ENCODE data around the gene ZNF559.
"Not testable (repeated sequence)": the region's sequence is repeated elsewhere in the genome, so short reads cannot be mapped to it uniquely, and the experiment has no call there.

The ZNF559 gene

GRCh38 chr19:9308091-9308770 is 15.7 kb upstream of the ZNF559 start:
- H3K27ac ChIP-seq: no peak overlapping the region
- POLR2A ChIA-PET (ENCODE audit: low non-redundant PET): interaction anchor here (0.6 kb wide), 1 partner anchor 993 kb away, joined by 7 read pairs; no protein-coding TSS in a partner anchor
- no peak for DNase-seq (ENCODE audit: low spot score)
- CTCF ChIA-PET: interaction anchor here (0.5 to 0.7 kb wide), 2 partner anchors 49 to 497 kb away, joined by 3 to 6 read pairs; no protein-coding TSS in a partner anchor
- no peak for TF ChIP-seq CTCF (conservative IDR thresholded peaks at IDR 0.05; ENCODE audit: low read depth)

- POLR2A ChIA-PET (ENCODE audit: low non-redundant PET): interaction anchor here (0.6 kb wide), 1 partner anchor 992 kb away, joined by 7 read pairs; no protein-coding TSS in a partner anchor
- CTCF ChIA-PET: no interaction called here
- no peak for TF ChIP-seq CTCF (conservative IDR thresholded peaks at IDR 0.05; ENCODE audit: low read depth)
- H3K27ac ChIP-seq: peak within 1 kb of the TSS; percentile 96
- DNase-seq (ENCODE audit: low spot score): peak; percentile 94
Observed at GRCh38 chr19:9309139-9309973, 14.6 kb upstream of the ZNF559 start, which contains the start of gene ZNF699. Gene ZNF699, minus strand, starts transcription at chr19:9309838. Its CDS starts 4,719 bp downstream, at chr19:9305119.

- H3K27ac ChIP-seq: peak overlapping the region; percentile 96
- ChIA-PET POLR2A (ENCODE audit: low non-redundant PET) (no interaction called here), CTCF (no interaction called here)
- TF ChIP-seq CTCF (conservative IDR thresholded peaks at IDR 0.05; ENCODE audit: low read depth): no peak
- peak; percentile 90 for DNase-seq (ENCODE audit: low spot score)
Observed at GRCh38 chr19:9309974-9310446, 14.0 kb upstream of the ZNF559 start.

- DNase-seq (ENCODE audit: low spot score): no peak
- POLR2A ChIA-PET (ENCODE audit: low non-redundant PET): no interaction called here
- CTCF ChIA-PET: no interaction called here
- TF ChIP-seq CTCF (conservative IDR thresholded peaks at IDR 0.05; ENCODE audit: low read depth): no peak
- H3K27ac ChIP-seq: no peak overlapping the region
Observed at GRCh38 chr19:9313756-9314155, 10.2 kb upstream of the ZNF559 start.

GRCh38 chr19:9321338-9321737 is 2.6 kb upstream of the ZNF559 start:
- POLR2A ChIA-PET (ENCODE audit: low non-redundant PET): no interaction called here
- CTCF ChIA-PET: no interaction called here
- TF ChIP-seq CTCF (conservative IDR thresholded peaks at IDR 0.05; ENCODE audit: low read depth): no peak
- no peak overlapping the region for H3K27ac ChIP-seq
- DNase-seq (ENCODE audit: low spot score): no peak

- CTCF ChIA-PET: interaction anchor here (0.6 kb wide), 1 partner anchor 113 kb away, joined by 3 read pairs; the partner anchor contains the start of gene ZNF266
- DNase-seq (ENCODE audit: low spot score); H3K27ac ChIP-seq; POLR2A ChIA-PET (ENCODE audit: low non-redundant PET): not testable (repeated sequence)
Observed at GRCh38 chr19:9321756-9322155, 2.2 kb upstream of the ZNF559 start.

- CTCF ChIA-PET: interaction anchor here (0.6 kb wide), 1 partner anchor 113 kb away, joined by 3 read pairs; the partner anchor contains the start of gene ZNF266
- POLR2A ChIA-PET (ENCODE audit: low non-redundant PET); DNase-seq (ENCODE audit: low spot score); H3K27ac ChIP-seq: not testable (repeated sequence)
Observed at GRCh38 chr19:9322201-9322600, 1.8 kb upstream of the ZNF559 start.
